CD4-positive, alpha-beta T cell treated with Interleukin-2 at 100 ng/mL for 4 hours (primary cell): ENCODE results near the gene GID8.
"Not testable (repeated sequence)": the region's sequence is repeated elsewhere in the genome, so short reads cannot be mapped to it uniquely, and the experiment has no call there.

Source experiments
- DNase-seq: peaks from one replicate; pipeline ENCODE4 v3.0.0-alpha.2; 2020; ENCODE audit warnings: low spot score

GID8 gene

GRCh38 chr20:62922451-62922921, 15.5 kb upstream of the GID8 start:
- DNase-seq, result peak; percentile 71

GRCh38 chr20:62923059-62923668, 14.8 kb upstream of the GID8 start:
- DNase-seq, result not testable (repeated sequence)

- no peak for DNase-seq
These were observed 14.1 kb upstream of the GID8 start for GRCh38 chr20:62923669-62924441.

DNA sequence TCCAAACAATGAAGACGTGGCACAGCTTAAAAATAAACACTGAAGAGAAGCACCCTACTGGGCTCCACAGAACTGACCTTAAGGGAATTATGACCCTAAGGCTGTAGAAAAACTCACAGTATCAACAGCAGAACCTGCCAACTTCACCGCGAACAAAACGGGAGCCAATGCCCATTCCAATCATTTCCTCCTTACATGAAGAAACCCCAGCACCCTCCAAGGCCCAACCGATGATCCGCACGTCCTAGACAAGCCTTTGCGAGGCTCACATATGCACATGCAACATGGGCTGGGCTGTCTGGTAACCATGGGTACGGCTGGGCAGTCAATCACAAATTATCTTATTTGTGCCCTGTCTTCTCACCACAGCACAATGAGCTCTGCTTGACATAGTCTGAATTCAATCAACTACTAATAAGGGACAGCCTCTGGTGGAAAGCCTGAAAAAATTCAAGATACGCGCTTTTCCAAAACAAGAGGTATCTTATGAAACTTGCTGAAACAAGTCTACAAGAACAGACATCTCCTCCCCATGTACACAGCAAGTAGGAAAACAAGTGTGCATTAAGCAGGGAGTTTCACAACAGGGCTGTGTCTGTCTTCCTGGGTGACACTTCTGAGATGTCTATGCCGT, 13.4 kb upstream of the GID8 start:
- DNase-seq, result peak; percentile 60

DNA sequence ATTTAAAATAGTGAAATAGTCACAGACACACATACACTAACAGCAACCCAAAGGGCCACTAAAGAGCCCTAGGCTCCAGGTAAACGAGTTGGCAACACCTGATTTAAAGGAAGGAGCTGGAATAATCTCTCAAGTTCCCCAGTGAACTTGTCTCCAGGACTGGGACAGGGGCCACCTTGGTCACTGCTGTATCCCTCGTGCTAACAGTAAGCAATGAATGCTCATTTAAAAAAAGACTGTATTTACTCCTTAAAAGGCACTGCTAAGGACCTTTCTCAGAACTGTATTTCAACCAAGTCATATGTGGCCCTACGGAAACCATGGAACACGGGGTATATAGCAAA, 12.9 kb upstream of the GID8 start:
- no peak for DNase-seq

DNA sequence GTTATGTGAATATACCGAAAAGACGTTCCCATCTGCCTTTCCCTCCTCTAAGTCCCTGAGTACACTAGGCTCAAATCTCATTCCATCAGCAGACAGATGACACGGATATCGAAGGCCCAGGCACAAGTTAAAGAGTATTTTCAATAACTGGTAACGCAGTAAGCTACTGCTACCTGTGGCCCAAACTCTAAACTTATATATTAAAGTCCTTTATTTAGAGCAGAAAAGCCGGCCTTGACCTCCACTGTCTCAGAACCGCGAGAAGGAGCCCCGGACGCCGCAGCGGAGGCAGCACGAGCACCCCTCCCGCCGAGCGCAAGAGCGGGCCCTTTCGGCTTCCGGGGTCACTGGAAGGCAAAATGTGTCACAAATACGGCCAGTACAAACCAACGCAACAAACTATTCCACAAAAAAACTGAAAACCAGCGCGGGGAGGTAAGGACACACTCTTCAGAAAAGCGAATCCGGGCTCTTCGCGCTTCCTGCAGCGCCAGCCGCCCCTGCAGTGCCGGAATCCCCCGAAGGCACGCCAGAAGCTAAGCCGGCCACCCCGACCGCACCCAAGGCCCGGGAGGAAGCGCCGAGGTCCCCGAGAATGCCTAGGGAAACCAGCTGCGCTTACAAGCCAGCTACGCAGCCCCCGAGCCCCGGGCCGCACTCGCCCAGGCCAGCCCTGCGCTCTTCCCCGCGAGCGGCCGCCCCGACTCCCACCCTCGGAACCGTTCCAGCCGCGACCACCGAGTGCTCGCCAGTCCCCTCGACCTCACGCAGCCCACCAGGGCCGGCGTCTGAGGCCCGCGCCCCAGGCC, 12.3 kb upstream of the GID8 start:
- DNase-seq, result peak; percentile 41

DNA sequence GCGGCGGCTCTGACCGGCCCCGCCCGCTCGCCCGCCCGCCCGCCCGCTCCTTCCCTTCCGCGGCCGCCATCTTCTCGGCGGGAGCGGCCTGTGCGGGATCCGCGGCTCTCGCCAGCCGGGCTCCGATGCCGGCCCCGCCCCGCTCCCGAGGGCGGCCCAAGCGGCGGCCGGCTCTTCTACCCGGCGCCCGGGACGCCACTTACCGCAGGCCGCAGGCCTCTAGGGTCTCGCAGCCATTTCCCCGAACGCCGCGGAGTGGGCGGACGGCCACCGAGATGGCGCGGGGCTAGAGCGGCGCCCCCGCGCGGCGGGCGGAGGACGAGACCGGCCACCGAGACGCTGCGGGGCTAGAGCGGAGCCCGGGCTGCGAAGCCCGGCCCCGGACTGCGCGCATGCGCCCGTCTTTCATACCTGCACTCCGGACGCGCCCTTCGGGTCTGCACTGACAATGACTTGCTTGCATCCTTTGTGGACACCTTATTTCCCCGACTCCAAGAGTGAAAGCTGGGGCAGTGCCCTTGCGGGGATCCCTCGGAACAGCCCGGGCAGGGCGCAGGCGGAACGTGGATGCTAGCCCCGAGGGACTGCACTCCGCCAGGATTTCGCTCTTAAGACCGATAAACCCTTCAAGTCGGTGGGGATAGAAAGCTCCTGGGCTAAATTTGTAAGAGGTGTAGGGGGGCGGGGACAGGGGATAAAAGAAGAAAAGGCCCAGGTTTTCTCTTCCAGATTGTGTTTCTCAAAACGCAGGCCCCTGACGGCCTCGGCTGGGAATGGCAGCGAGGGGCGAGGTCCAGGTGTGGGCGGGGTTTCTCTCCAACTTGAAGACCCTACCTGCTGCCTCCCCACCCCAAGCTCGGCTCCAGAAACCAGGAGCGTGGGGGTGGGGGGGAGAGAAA, 11.5 kb upstream of the GID8 start, which contains the start of gene DIDO1:
TSS of gene DIDO1 (minus strand) at position 277 of the 899 bp plus-strand sequence.
- peak; percentile 92 for DNase-seq

DNA sequence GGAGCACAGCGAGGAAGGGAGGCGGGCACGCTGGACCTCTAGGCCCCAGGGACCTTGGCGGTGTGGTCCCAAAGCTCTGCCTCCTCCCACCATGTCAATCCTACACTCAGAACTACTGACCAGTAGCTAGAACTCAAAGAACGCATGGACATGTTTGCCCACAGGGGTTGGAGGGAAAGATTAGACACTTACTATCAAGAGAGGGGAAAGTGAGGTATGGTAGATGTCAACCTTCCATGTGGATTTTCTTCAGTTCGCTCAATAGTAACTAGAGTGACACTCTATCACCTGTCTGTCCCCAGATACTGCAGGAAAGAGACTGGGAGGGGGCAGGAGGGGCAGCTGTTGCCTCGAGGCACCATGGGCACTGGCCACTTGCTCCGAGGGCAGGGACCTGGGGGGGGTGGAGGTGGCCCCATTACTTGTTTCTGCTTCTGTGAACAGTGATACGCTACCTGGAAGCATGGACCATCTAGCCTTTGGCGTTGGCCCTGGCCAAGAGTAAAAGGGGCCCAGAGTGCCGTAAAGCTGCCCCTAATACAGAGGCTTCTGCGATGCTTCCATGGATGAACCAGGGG, 10.7 kb upstream of the GID8 start:
- DNase-seq, result no peak

DNA sequence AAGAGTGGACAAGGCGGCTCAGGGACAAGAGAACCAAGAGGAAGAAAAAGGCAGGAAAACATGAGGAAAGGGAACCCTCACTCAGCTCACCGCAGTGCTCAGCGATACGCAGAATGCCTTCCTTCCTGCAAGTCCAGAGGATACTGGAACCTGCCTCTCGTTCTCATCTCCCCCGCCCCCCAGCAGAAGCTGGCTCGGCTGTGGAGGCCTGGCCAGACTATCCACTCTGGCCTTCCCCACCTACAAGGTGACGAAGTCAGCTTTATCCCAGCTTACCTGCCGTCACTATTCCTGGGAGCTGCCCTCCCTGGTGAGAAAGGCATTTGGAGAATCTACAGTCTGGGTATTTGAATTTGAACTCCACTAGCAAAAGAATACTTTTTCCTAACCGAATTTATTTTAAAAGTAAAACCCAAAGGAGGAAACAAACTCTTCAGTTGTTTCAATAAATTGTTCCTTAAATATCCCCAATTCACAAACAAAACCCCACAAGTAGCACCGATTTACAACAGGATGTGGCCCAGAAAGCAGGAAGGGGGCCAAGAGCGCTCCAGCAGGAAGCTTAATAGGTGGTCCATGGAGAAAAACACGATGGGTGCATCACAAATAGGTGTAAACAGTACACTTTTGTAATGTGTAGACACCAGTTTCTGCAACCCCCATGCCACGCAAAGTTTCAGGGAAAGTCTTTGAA, 9.6 kb upstream of the GID8 start:
- no peak for DNase-seq

DNA sequence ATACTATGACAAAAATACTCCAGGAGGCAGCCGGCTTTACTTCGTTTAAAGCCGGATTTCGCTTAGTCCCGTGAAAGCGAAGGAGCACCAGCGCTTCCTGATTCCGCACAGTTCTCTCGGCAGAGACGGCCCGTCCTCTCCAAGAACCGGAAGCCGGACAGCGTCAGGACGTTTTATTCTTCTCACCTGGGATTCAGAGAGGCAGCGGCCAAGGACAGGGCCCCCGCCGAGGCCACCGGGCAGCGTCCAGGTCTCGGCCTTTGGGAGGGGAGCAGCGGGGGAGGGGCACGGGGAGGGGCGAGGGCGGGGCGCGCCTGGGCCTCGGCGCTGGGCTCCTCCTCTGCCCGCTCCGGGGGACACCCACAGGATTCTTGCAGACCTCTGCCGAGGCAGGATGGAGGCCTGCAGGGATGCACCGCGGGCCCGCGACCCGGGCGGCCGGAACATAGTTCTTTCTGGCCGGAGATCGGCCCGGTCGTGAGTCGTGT, 8.9 kb upstream of the GID8 start:
- DNase-seq, result peak; percentile 40

DNA sequence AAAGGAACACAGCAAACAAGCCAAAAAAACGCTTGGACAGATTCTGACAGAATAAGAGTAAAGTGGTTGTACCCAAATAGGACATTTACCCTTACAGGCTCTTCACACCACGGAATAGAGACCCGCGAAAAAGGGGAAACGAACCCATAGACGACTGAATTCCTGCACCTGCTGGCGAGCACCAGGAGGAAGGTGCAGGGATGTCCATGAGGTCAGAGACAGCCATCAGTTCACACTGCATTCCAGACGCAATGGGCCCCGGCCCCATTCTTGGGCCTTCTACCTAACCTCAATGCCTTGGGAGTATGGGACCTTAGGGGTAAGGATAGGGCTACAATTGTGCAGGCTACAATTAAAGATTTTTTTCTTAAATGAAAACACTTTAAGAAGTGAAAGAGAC, 6.5 kb upstream of the GID8 start:
- DNase-seq, result no peak

- no peak for DNase-seq
These were observed 4.0 kb upstream of the GID8 start for GRCh38 chr20:62933966-62934365.

- no peak for DNase-seq
These were observed 2.6 kb upstream of the GID8 start for GRCh38 chr20:62935204-62935967.

GRCh38 chr20:62935968-62936585, 1.9 kb upstream of the GID8 start:
- no peak for DNase-seq

- DNase-seq, result peak; percentile 97
These were observed 461 bp upstream of the GID8 start for GRCh38 chr20:62937268-62938104.

DNA sequence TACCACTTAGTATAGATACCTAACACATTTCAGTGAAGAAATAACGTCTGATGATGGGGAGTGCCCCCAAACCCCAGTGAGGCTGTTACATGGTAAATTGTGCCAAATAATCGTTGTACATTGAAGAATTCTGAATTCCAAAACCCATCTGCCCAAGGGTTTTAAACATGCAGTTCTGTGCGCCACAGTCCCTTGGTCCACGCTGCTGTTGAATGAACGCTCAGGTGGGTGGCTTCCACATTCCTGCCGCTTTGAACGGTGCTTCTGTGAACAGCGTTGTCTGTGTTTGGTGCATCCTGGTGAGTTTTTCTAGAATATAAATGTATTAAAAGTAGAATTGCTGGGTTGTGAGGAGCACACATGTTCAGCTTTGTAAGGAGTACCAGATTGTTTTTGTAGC, 2.9 kb downstream of the GID8 start:
- DNase-seq, result no peak

DNA sequence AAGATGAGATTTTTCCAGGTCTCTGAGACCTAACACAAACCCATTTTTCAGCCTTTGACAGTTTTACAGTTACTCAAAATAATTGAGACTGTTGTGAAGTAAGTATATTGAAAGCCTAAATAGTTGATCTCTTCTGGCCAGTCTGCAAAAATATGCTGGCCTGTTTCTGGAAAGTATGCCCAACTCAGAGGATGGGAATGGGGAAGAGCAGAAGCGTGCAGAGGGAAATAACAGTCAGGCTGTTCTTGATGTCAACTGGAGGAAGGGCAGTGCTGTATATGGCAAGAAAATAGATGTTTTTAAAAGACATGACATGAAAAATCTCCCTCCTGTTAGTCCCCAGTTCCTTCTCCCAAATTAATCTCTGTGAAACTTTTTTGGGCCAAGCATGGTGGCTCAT, 3.8 kb downstream of the GID8 start:
- DNase-seq, result no peak

- DNase-seq, result no peak
These were observed 4.5 kb downstream of the GID8 start for GRCh38 chr20:62942456-62942855.
